Gastroesophageal sphincter (tissue), 4 donors: ENCODE data around the gene TBC1D7. TPM values are rescaled to one million over a fixed set of nuclear protein-coding genes. Genes with fewer than 3 reads are reported as not detected.

ENCODE experiments used
- ATAC-seq: fragments of 150-250 bp; one replicate; pipeline ENCODE4 v1.9.1; 2016; ENCODE audit warnings: mild to moderate bottlenecking, moderate library complexity
- H3K27ac ChIP-seq, 4 donors: fragments of 200-600 bp; sonication (generic) in 3 of 4; 1 replicate in 3 of 4; 2 replicates in 1 of 4; pipeline ENCODE4 v1.5.1; 2016 to 2019
- H3K27me3 ChIP-seq: fragments of 200-600 bp; sonication (generic); one replicate; pipeline ENCODE4 v1.5.1; 2019
- H3K36me3 ChIP-seq, 2 donors: fragments of 200-600 bp; sonication (generic); one replicate each; pipeline ENCODE4 v1.5.1; 2019; ENCODE audit warnings: control low read depth in 1 of 2
- H3K4me1 ChIP-seq, 3 donors: fragments of 200-600 bp; sonication (generic); 1 replicate in 2 of 3; 2 replicates in 1 of 3; pipeline ENCODE4 v1.5.1; 2016 to 2019; ENCODE audit warnings: control low read depth in 2 of 3
- H3K4me3 ChIP-seq, 2 donors: fragments of 200-600 bp; sonication (generic); one replicate each; pipeline ENCODE4 v1.5.1; 2019; ENCODE audit warnings: mild to moderate bottlenecking in 1 of 2, moderate library complexity in 1 of 2
- H3K9me3 ChIP-seq, 3 donors: fragments of 200-600 bp; sonication (generic); one replicate each; pipeline ENCODE4 v1.5.1; 2017 to 2019; ENCODE audit warnings: control low read depth in 2 of 3
- CTCF ChIP-seq, 4 experiments: fragments of 200-600 bp in 2 of 4; fragments of 450-650 bp in 2 of 4; sonication (generic) in 1 of 4; IDR thresholded peaks; one replicate each; pipeline ENCODE4 v1.5.1; 2017 to 2019; ENCODE audit warnings: antibody characterized with exemption in 4 of 4, mild to moderate bottlenecking in 2 of 4, moderate library complexity in 2 of 4
- EP300 ChIP-seq: sonication (generic); formaldehyde crosslinking; IDR thresholded peaks from one replicate; pipeline ENCODE4 v1.6.1; 2017; ENCODE audit warnings: antibody characterized with exemption, mild to moderate bottlenecking
- POLR2A ChIP-seq, 2 donors: fragments of 450-650 bp; IDR thresholded peaks; one replicate each; pipeline ENCODE4 v1.6.1; 2017; ENCODE audit warnings: antibody characterized with exemption in 2 of 2, mild to moderate bottlenecking in 2 of 2, moderate library complexity in 1 of 2
- POLR2AphosphoS5 ChIP-seq: sonication (generic); formaldehyde crosslinking; IDR thresholded peaks from one replicate; pipeline ENCODE4 v1.6.1; 2017; ENCODE audit warnings: antibody characterized with exemption
- WGBS, 2 donors: methylation state at CpG; one replicate each; pipeline ENCODE4 v1.1.5; 2018; ENCODE audit warnings: low coverage in 1 of 2; 5-methylcytosine and 5-hydroxymethylcytosine counted together
- total RNA-seq, 4 donors: library from RNA; depleted of rRNA; stranded (reverse); fragments of >200 nt; gene quantifications; one replicate each; pipeline ENCODE4 v1.1.0, GENCODE V29; 2016

TBC1D7 gene
- total RNA-seq, 4 donors from 2014 or later = 5.1 to 14.5 (median 7.3) TPM

- Histone ChIP-seq H3K27me3 (no peaks in the 10 kb centered on the region), H3K27ac (peak overlapping the region in 3 of 4 donors; percentile 1 to 54 (median 43)), H3K4me3 (no peak overlapping the region), H3K4me1 (peaks cover 5 to 23% (median 8%) of the 10 kb centered on the region in 3 donors), H3K9me3 (no peaks in the 10 kb centered on the region), H3K36me3 (no peaks in the 10 kb centered on the region)
- TF ChIP-seq POLR2AphosphoS5 = no peak
- no peak for TF ChIP-seq EP300
- no peak for TF ChIP-seq POLR2A (IDR thresholded peaks at IDR 0.05)
- no peak for TF ChIP-seq CTCF (IDR thresholded peaks at IDR 0.05)
- WGBS, 2 donors = 51 to 73% methylated on average over 10 to 11 of the region's 13 CpGs
- no peak for ATAC-seq
These were observed 26.1 kb upstream of the TBC1D7 start for GRCh38 chr6:13354331-13355042.

GRCh38 chr6:13352165-13352564, 23.8 kb upstream of the TBC1D7 start:
- WGBS, 2 donors = 89 to 95% methylated on average over 7 to 9 of the region's 9 CpGs
- no peak for TF ChIP-seq POLR2AphosphoS5
- TF ChIP-seq CTCF (IDR thresholded peaks at IDR 0.05) = no peak
- TF ChIP-seq EP300 = no peak
- no peak for TF ChIP-seq POLR2A (IDR thresholded peaks at IDR 0.05)

GRCh38 chr6:13351271-13351670, 22.9 kb upstream of the TBC1D7 start:
- no peak overlapping the region for H3K27ac ChIP-seq
- no peaks in the 10 kb centered on the region for H3K9me3 ChIP-seq
- H3K36me3 ChIP-seq = no peaks in the 10 kb centered on the region
- 80 to 84% methylated on average over 2 to 6 of the region's 12 CpGs for WGBS, 2 donors
- ATAC-seq = no peak
- no peaks in the 10 kb centered on the region for H3K27me3 ChIP-seq
- peaks cover 5 to 23% (median 8%) of the 10 kb centered on the region in 3 donors for H3K4me1 ChIP-seq
- no peak overlapping the region for H3K4me3 ChIP-seq
- TF ChIP-seq EP300 (no peak), POLR2AphosphoS5 (no peak), POLR2A (IDR thresholded peaks at IDR 0.05) (no peak), CTCF (IDR thresholded peaks at IDR 0.05) (no peak)

More at GRCh38 chr6:13352165-13352564, 23.8 kb upstream of the TBC1D7 start:
- Histone ChIP-seq H3K27me3 (no peaks in the 10 kb centered on the region), H3K27ac (no peak overlapping the region), H3K36me3 (no peaks in the 10 kb centered on the region), H3K9me3 (no peaks in the 10 kb centered on the region), H3K4me1 (peaks cover 5 to 23% (median 8%) of the 10 kb centered on the region in 3 donors), H3K4me3 (no peak overlapping the region)
- no peak for ATAC-seq

- Histone ChIP-seq H3K4me3 (no peak overlapping the region), H3K36me3 (no peaks in the 10 kb centered on the region), H3K27ac (no peak overlapping the region), H3K4me1 (peaks cover 3 to 13% (median 8%) of the 10 kb centered on the region in 3 donors), H3K27me3 (no peaks in the 10 kb centered on the region), H3K9me3 (no peaks in the 10 kb centered on the region)
- no peak for ATAC-seq
- TF ChIP-seq POLR2A (IDR thresholded peaks at IDR 0.05) (no peak), POLR2AphosphoS5 (no peak), EP300 (no peak), CTCF (IDR thresholded peaks at IDR 0.05) (no peak)
- 100% methylated on average over 3 of the region's 8 CpGs for WGBS, 2 donors
These were observed 21.6 kb upstream of the TBC1D7 start for GRCh38 chr6:13349811-13350506.
